ENCODE data around the gene PPT2. TPM values are rescaled to one million over a fixed set of nuclear protein-coding genes. Genes with fewer than 3 reads are reported as not detected.

PPT2 gene
- total and polyA plus RNA-seq, 2 of the 13 experiments (the other 11 are each of a cell fraction or from before 2014, with no cell fraction given) = 39.2 to 61.8 TPM

DNA sequence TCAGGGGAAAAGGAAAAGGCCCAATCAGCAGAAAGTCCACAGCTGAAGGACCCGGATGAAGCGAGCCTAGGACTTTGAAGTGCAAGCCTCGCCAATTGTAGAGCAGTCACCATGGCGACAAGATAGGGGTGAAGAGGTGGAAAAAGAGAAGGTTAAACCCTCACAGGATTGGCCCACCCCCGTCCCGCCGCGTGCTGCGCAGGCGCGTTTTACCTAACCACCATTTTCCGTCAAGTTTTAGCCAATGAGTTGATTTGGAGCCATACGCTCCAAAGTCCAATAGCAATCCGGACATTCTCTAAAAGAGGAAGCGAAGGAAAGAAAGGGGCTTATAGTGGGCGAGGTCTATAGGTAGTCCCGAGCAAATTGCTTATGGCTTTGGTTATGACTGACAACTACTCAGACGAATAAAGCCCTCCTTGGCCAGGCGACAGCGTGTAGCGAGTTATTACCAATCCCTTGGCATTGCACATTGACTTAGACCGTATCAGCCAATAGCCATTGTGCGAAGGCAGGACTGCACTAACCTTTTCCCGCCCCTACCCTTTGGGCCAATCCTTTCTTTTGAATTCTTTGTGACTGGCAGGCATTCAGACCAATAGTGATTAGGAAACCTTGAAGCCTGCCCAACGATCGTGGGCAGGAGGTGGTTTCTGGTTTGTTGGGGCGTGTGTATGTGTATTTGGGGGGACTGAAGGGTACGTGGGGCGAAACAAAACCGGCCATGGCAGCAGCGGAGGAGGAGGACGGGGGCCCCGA lies 24.0 kb downstream of the PPT2 start, which contains the start of gene RNF5 (continued):
- TF ChIP-seq PCBP1 (IDR thresholded peaks at IDR 0.05; ENCODE audit: borderline replicate concordance, low read depth, low read length) (no peak), MLLT10 (CRISPR knock-in tag; IDR thresholded peaks at IDR 0.05) (no peak), KLF16 (CRISPR knock-in tag; IDR thresholded peaks at IDR 0.05) (no peak), NCOA2 (CRISPR knock-in tag; IDR thresholded peaks at IDR 0.05) (no peak; the same call in 1 of the 2 replicates), ZMYM3 (CRISPR knock-in tag; IDR thresholded peaks at IDR 0.05) (no peak), MED13 (CRISPR knock-in tag; IDR thresholded peaks at IDR 0.05) (no peak), U2AF1 (optimal IDR thresholded peaks at IDR 0.05; ENCODE audit: low read depth, low read length) (no peak), CHCHD3 (CRISPR knock-in tag; IDR thresholded peaks at IDR 0.05) (no peak), JUN (CRISPR knock-in tag; IDR thresholded peaks at IDR 0.05) (no peak), SMC3 (IDR thresholded peaks at IDR 0.05; ENCODE audit: low read length) (no peak; the same call in 1 of the 2 replicates), ZNF143 (CRISPR knock-in tag; IDR thresholded peaks at IDR 0.05) (no peak), SPEN (CRISPR knock-in tag; IDR thresholded peaks at IDR 0.05; ENCODE audit: low read depth) (peak; percentile 38; the same call in 1 of the 2 replicates), ATRX (CRISPR knock-in tag; IDR thresholded peaks at IDR 0.05; ENCODE audit: borderline replicate concordance) (no peak), ZNF616 (CRISPR knock-in tag; IDR thresholded peaks at IDR 0.05; ENCODE audit: low read depth) (no peak), ZNF768 (CRISPR knock-in tag; IDR thresholded peaks at IDR 0.05) (no peak), ZMYM4 (CRISPR knock-in tag; IDR thresholded peaks at IDR 0.05) (peak; percentile 12), ZNF766 (CRISPR knock-in tag; IDR thresholded peaks at IDR 0.05; ENCODE audit: borderline replicate concordance) (0 out of 2 replicates have a peak, but pooled peaks have one; percentile 80), ARHGAP35 (CRISPR knock-in tag; IDR thresholded peaks at IDR 0.05; ENCODE audit: borderline replicate concordance) (no peak), YEATS4 (CRISPR knock-in tag; IDR thresholded peaks at IDR 0.05; ENCODE audit: borderline replicate concordance) (peak; percentile 59), ZNF382 (CRISPR knock-in tag; IDR thresholded peaks at IDR 0.05; ENCODE audit: borderline replicate concordance) (no peak), HNRNPLL (IDR thresholded peaks at IDR 0.05; ENCODE audit: low read depth, low read length, poor library complexity, severe bottlenecking) (peak; percentile 71)
- TF ChIP-seq, protein P1, sequence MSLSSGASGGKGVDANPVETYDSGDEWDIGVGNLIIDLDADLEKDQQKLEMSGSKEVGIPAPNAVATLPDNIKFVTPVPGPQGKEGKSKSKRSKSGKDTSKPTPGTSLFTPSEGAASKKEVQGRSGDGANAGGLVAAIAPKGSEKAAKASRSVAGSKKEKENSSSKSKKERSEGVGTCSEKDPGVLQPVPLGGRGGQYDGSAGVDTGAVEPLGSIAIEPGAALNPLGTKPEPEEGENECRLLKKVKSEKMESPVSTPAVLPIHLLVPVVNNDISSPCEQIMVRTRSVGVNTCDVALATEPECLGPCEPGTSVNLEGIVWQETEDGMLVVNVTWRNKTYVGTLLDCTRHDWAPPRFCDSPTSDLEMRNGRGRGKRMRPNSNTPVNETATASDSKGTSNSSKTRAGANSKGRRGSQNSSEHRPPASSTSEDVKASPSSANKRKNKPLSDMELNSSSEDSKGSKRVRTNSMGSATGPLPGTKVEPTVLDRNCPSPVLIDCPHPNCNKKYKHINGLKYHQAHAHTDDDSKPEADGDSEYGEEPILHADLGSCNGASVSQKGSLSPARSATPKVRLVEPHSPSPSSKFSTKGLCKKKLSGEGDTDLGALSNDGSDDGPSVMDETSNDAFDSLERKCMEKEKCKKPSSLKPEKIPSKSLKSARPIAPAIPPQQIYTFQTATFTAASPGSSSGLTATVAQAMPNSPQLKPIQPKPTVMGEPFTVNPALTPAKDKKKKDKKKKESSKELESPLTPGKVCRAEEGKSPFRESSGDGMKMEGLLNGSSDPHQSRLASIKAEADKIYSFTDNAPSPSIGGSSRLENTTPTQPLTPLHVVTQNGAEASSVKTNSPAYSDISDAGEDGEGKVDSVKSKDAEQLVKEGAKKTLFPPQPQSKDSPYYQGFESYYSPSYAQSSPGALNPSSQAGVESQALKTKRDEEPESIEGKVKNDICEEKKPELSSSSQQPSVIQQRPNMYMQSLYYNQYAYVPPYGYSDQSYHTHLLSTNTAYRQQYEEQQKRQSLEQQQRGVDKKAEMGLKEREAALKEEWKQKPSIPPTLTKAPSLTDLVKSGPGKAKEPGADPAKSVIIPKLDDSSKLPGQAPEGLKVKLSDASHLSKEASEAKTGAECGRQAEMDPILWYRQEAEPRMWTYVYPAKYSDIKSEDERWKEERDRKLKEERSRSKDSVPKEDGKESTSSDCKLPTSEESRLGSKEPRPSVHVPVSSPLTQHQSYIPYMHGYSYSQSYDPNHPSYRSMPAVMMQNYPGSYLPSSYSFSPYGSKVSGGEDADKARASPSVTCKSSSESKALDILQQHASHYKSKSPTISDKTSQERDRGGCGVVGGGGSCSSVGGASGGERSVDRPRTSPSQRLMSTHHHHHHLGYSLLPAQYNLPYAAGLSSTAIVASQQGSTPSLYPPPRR (CRISPR knock-in tag; IDR thresholded peaks at IDR 0.05; ENCODE audit: borderline replicate concordance) = no peak
- TF ChIP-seq, protein P2, sequence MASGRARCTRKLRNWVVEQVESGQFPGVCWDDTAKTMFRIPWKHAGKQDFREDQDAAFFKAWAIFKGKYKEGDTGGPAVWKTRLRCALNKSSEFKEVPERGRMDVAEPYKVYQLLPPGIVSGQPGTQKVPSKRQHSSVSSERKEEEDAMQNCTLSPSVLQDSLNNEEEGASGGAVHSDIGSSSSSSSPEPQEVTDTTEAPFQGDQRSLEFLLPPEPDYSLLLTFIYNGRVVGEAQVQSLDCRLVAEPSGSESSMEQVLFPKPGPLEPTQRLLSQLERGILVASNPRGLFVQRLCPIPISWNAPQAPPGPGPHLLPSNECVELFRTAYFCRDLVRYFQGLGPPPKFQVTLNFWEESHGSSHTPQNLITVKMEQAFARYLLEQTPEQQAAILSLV (CRISPR knock-in tag; IDR thresholded peaks at IDR 0.05; ENCODE audit: borderline replicate concordance) = no peak
- TF ChIP-seq, protein P3, sequence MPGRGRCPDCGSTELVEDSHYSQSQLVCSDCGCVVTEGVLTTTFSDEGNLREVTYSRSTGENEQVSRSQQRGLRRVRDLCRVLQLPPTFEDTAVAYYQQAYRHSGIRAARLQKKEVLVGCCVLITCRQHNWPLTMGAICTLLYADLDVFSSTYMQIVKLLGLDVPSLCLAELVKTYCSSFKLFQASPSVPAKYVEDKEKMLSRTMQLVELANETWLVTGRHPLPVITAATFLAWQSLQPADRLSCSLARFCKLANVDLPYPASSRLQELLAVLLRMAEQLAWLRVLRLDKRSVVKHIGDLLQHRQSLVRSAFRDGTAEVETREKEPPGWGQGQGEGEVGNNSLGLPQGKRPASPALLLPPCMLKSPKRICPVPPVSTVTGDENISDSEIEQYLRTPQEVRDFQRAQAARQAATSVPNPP (CRISPR knock-in tag; IDR thresholded peaks at IDR 0.05) = no peak
